IMR-90 (cell line): ENCODE measurements around the gene ZNF3.

Experiments
- CEBPB ChIP-seq: IDR thresholded peaks from 2 replicates; pipeline ENCODE4 v1.6.1; 2012; ENCODE audit warnings: low read depth, low read length, improper control_type of control experiment
- CTCF ChIP-seq: conservative IDR thresholded peaks from 2 replicates; pipeline ENCODE4 v1.5.1; 2012; ENCODE audit warnings: mild to moderate bottlenecking, low read depth, low read length, improper control_type of control experiment
- ELK1 ChIP-seq: fragments of 150-350 bp; IDR thresholded peaks from 2 replicates; pipeline ENCODE4 v1.6.1; 2016; ENCODE audit warnings: low read depth, mild to moderate bottlenecking, low read length, moderate library complexity, borderline replicate concordance
- FOS ChIP-seq: fragments of 150-350 bp; IDR thresholded peaks from 2 replicates; pipeline ENCODE4 v1.6.1; 2016; ENCODE audit warnings: low read depth, low read length
- MAFK ChIP-seq: IDR thresholded peaks from 2 replicates; pipeline ENCODE4 v1.6.1; 2012; ENCODE audit warnings: low read depth, low read length, improper control_type of control experiment
- MXI1 ChIP-seq: IDR thresholded peaks from 2 replicates; pipeline ENCODE4 v1.6.1; 2012; ENCODE audit warnings: low read depth, mild to moderate bottlenecking, low read length, moderate library complexity, borderline replicate concordance
- NFE2L2 ChIP-seq: fragments of 150-350 bp; IDR thresholded peaks from 2 replicates; pipeline ENCODE4 v1.6.1; 2016; ENCODE audit warnings: low read depth, mild to moderate bottlenecking, low read length
- POLR2A ChIP-seq: IDR thresholded peaks from 2 replicates; pipeline ENCODE4 v1.6.1; 2012; ENCODE audit warnings: mild to moderate bottlenecking, low read depth, low read length
- RAD21 ChIP-seq: IDR thresholded peaks from 2 replicates; pipeline ENCODE4 v1.6.1; 2012; ENCODE audit warnings: low read length, improper control_type of control experiment
- RFX5 ChIP-seq: IDR thresholded peaks from 2 replicates; pipeline ENCODE4 v1.8.0; 2012; ENCODE audit warnings: low read depth, mild to moderate bottlenecking, low read length, moderate library complexity
- SMC3 ChIP-seq: fragments of 150-350 bp; IDR thresholded peaks from 2 replicates; pipeline ENCODE4 v1.6.1; 2016; ENCODE audit warnings: low read depth, mild to moderate bottlenecking, antibody characterized with exemption, low read length, moderate library complexity
- USF2 ChIP-seq: fragments of 150-350 bp; IDR thresholded peaks from 2 replicates; pipeline ENCODE4 v1.6.1; 2017; ENCODE audit warnings: mild to moderate bottlenecking, antibody characterized with exemption, low read length, low read depth

- TF ChIP-seq POLR2A, result no peak
- TF ChIP-seq NFE2L2, result no peak
- peak; percentile 76 for TF ChIP-seq CTCF
- peak; percentile 39; the same call in 1 of the 2 replicates for TF ChIP-seq SMC3
- peak; percentile 67 for TF ChIP-seq RAD21
- TF ChIP-seq USF2, result no peak
- peak; percentile 40 for TF ChIP-seq CEBPB
- no peak for TF ChIP-seq FOS
- no peak for TF ChIP-seq RFX5
- TF ChIP-seq ELK1, result no peak
- TF ChIP-seq MAFK, result no peak
- TF ChIP-seq MXI1, result no peak
Measured at GRCh38 chr7:100130608-100131453, 49.3 kb upstream of the ZNF3 start.
